GM12891 (cell line): ENCODE results near the gene CSNK1A1L.

Experiments
- DNase-seq: peaks from one replicate; pipeline ENCODE4 v3.0.0; 2011; ENCODE audit warnings: low spot score; ENCODE audit not compliant: insufficient read length
- FAIRE-seq: peaks from 2 replicates; lab custom pipeline; 2011; peaks lifted over from hg19 to GRCh38; lab: Jason Lieb, UNC
- PAX5 ChIP-seq: IDR thresholded peaks from 2 replicates; pipeline ENCODE4 v1.6.1; 2011; ENCODE audit warnings: low read length, moderate library complexity, mild to moderate bottlenecking; ENCODE audit not compliant: insufficient read depth, severe bottlenecking
- POLR2A ChIP-seq: IDR thresholded peaks from 2 replicates; pipeline ENCODE4 v1.6.1; 2011; ENCODE audit warnings: low read depth, low read length, control low read depth
- POLR2AphosphoS5 ChIP-seq: IDR thresholded peaks from 2 replicates; pipeline ENCODE4 v1.6.1; 2011; ENCODE audit warnings: low read depth, low read length, control low read depth
- POU2F2 ChIP-seq: IDR thresholded peaks from 2 replicates; pipeline ENCODE4 v1.6.1; 2011; ENCODE audit warnings: low read depth, mild to moderate bottlenecking, control low read depth, low read length, moderate library complexity
- SPI1 ChIP-seq: IDR thresholded peaks from 2 replicates; pipeline ENCODE4 v1.6.1; 2011; ENCODE audit warnings: low read depth, low read length, control low read depth
- TAF1 ChIP-seq: IDR thresholded peaks from 2 replicates; pipeline ENCODE4 v1.6.1; 2011; ENCODE audit warnings: low read depth, low read length, control low read depth

CSNK1A1L gene

GRCh38 chr13:37094840-37095239, 10.6 kb downstream of the CSNK1A1L start:
- FAIRE-seq (no peak), DNase-seq (no peak)
- peak; percentile 11; the same call in 1 of the 2 replicates for TF ChIP-seq SPI1
- no peak for TF ChIP-seq TAF1

DNA sequence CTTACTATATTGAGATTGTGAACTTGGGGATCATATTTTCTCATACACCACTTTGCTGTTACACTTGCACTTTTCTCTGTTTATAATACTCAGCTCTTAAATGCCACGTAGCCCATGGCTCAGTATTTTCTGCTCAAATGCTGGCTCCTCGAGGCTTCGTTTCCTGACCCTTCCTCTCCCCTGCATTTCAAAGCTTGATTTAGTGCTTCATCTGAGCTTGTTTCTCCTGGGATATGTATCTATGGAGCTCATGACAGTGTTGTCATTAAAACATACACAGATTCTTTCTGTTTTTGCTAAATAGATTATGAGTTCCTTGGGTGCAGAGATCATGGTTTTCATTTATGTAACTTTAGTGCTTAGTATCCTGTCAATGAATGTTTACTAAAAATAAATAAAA, 11.4 kb downstream of the CSNK1A1L start:
- TF ChIP-seq TAF1 (no peak), SPI1 (no peak), POLR2A (no peak), POU2F2 (no peak), PAX5 (no peak), POLR2AphosphoS5 (no peak)
- FAIRE-seq (no peak), DNase-seq (no peak)

- TF ChIP-seq SPI1, result no peak
- no peak for TF ChIP-seq POLR2AphosphoS5
- no peak for TF ChIP-seq POLR2A
- no peak for TF ChIP-seq POU2F2
- no peak for TF ChIP-seq PAX5
- no peak for TF ChIP-seq TAF1
- DNase-seq (no peak), FAIRE-seq (no peak)
Measured at GRCh38 chr13:37091835-37092234, 13.6 kb downstream of the CSNK1A1L start.

- TF ChIP-seq PAX5 (no peak), POLR2A (no peak), TAF1 (no peak), POU2F2 (no peak), POLR2AphosphoS5 (no peak), SPI1 (no peak)
- no peak for FAIRE-seq
- DNase-seq, result no peak
Measured at GRCh38 chr13:37090912-37091311, 14.6 kb downstream of the CSNK1A1L start.

DNA sequence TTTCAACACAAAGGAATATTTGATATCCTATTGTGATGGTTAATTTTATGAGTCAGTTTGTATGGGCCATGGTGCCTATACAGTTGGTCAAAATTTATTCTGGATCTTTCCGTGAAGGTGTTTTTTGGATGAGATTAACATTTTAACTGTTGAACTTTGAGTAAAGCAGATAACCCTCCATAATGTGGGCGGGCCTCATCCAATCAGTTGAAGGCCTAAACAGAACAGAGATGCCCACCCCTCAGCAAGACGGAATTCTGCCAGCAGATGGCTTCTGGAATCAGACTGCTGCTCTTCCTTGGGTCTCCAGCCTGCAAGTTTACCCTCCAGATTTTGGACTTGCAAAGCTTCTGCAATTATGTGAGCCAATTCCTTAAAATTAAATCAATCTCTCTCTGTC, 16.0 kb downstream of the CSNK1A1L start:
- DNase-seq (no peak), FAIRE-seq (no peak)
- no peak for TF ChIP-seq POU2F2
- TF ChIP-seq SPI1, result no peak
- TF ChIP-seq TAF1, result no peak
- no peak for TF ChIP-seq POLR2A
- no peak for TF ChIP-seq POLR2AphosphoS5
- TF ChIP-seq PAX5, result no peak

- DNase-seq (no peak), FAIRE-seq (no peak)
Measured at GRCh38 chr13:37087486-37087885, 18.0 kb downstream of the CSNK1A1L start.

GRCh38 chr13:37085606-37086005, 19.9 kb downstream of the CSNK1A1L start:
- no peak for FAIRE-seq
- TF ChIP-seq TAF1 (no peak), POLR2A (no peak)
- DNase-seq, result no peak

More at GRCh38 chr13:37087486-37087885, 18.0 kb downstream of the CSNK1A1L start:
- TF ChIP-seq POLR2AphosphoS5, result no peak
- TF ChIP-seq SPI1, result no peak
- TF ChIP-seq PAX5, result no peak
- TF ChIP-seq TAF1, result no peak
- TF ChIP-seq POU2F2, result no peak
- no peak for TF ChIP-seq POLR2A

GRCh38 chr13:37076818-37077217, 28.6 kb downstream of the CSNK1A1L start:
- DNase-seq (no peak), FAIRE-seq (no peak)
- no peak for TF ChIP-seq PAX5
- TF ChIP-seq SPI1, result no peak
- TF ChIP-seq POLR2AphosphoS5, result no peak
- TF ChIP-seq POLR2A, result no peak
- TF ChIP-seq POU2F2, result no peak
- no peak for TF ChIP-seq TAF1

DNA sequence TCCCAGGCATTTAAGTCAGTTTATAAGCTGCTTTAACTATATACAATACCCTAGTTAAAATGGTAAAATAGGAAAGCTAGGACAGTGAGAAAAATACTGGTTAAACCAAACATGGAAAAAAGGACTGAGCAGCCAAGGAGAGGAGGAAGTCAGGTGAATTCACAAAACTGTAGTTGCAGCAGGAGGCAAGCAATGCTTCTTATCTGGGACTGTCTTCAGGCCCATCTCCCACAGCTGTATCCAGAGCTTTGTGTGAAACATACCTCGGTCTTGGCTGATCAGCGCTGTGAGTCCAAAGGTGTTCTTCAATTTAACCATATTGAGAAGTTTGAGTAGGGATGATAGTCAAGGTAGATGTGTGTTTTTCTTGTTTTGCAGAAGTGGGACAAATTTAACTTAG, 30.3 kb downstream of the CSNK1A1L start:
- no peak for TF ChIP-seq POLR2AphosphoS5
- TF ChIP-seq POLR2A, result no peak
- TF ChIP-seq SPI1, result no peak
- TF ChIP-seq POU2F2, result no peak
- no peak for TF ChIP-seq PAX5
- no peak for TF ChIP-seq TAF1
- no peak for FAIRE-seq
- no peak for DNase-seq

DNA sequence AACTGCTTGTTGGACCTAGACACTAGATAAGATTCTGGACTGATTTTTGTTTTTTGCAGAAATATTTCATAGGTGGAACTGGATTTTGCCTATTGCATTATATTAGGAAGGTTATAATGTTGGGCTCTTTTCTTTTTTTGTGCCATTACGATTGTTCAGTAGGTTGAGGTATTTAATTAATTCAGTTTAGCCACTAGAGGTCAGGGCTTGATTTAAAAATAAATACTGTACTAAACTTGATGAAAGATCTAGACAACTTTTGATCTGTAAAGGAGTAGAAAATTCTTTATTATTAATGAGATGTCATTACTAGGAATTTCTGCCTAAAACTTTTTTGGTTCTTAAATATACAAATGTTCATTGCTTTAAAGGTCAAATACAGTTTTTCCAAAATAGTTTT, 30.8 kb downstream of the CSNK1A1L start:
- FAIRE-seq (no peak), DNase-seq (no peak)
- no peak for TF ChIP-seq POLR2A
- no peak for TF ChIP-seq TAF1
- TF ChIP-seq POLR2AphosphoS5, result no peak
- no peak for TF ChIP-seq SPI1
- no peak for TF ChIP-seq POU2F2
- no peak for TF ChIP-seq PAX5

DNA sequence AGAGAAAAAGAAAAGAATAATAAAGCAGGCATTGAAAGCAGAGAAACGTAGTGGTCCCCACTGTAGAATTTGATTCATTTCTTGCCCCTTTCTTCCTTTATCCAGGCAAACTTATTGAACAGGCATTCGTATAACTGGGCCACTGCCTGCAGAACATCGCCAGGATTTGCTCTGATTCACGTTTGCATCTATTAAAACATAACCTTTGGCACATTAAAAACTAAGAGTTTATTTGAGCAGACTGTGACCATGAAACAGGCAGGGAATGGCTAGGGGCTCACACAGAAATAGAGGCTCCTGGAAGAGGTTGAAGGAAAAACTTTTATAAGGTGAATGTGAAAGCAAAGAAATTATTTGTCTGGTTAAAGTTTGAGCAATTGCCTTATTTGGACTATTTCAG, 33.4 kb downstream of the CSNK1A1L start:
- FAIRE-seq (no peak), DNase-seq (no peak)
- TF ChIP-seq SPI1, result no peak
- TF ChIP-seq TAF1, result no peak
- no peak for TF ChIP-seq POLR2AphosphoS5
- TF ChIP-seq POLR2A, result no peak
- TF ChIP-seq PAX5, result no peak
- TF ChIP-seq POU2F2, result no peak

DNA sequence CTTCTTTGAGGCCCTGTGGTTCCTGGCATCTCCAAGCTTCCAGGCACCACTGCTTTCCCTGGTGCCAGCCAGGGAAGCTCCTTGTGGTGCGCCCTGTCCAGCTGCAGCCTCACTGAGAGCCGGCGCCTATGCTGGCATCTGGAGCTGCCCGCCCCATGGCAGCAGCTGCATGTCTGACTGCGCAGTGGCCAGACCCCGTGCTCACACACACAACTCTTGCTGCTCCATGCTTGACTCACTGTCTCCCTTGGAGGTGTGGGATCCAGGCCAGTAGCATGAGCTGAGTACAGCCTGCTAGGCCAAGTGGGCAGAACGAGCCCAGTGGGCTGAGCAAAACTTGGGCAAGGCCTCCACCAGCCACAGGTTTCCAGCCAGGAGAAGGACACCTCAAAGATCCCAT, 34.5 kb downstream of the CSNK1A1L start:
- TF ChIP-seq SPI1 (no peak), TAF1 (no peak), POLR2A (no peak), PAX5 (no peak), POLR2AphosphoS5 (no peak), POU2F2 (no peak)
- FAIRE-seq (no peak), DNase-seq (no peak)
